OCI-LY3 (cell line): Measurements from ENCODE around the gene SIGLEC7.

Source experiments
- H2AFZ ChIP-seq: fragments of 200-600, 300-600 bp; shearing (Covaris generic); 2 replicates; pipeline ENCODE4 v1.6.0; 2014; ENCODE audit warnings: antibody characterized with exemption, low read depth, low read length
- H3K27ac ChIP-seq: fragments of 200-600, 300-600 bp; sonication (generic); 2 replicates; pipeline ENCODE4 v1.5.1; 2014; ENCODE audit warnings: mild to moderate bottlenecking, low read length, moderate library complexity, mixed read lengths
- H3K27me3 ChIP-seq: fragments of 200-600, 300-600 bp; sonication (generic); 2 replicates; pipeline ENCODE4 v1.6.1; 2014; ENCODE audit warnings: low read depth, low read length, mixed read lengths
- H3K36me3 ChIP-seq: fragments of 200-600, 300-600 bp; sonication (generic); replicated peaks from 2 replicates; pipeline ENCODE3; 2014; ENCODE audit warnings: low read depth, low read length, mixed read lengths
- H3K4me1 ChIP-seq: fragments of 300-600, 200-600 bp; sonication (generic); 2 replicates; pipeline ENCODE4 v1.6.1; 2014; ENCODE audit warnings: low read length, mixed read lengths
- H3K4me2 ChIP-seq: fragments of 200-600, 300-600 bp; sonication (generic); 2 replicates; pipeline ENCODE4 v1.6.1; 2014; ENCODE audit warnings: low read length, mixed read lengths
- H3K4me3 ChIP-seq: fragments of 300-600, 200-600 bp; sonication (generic); 2 replicates; pipeline ENCODE4 v1.5.1; 2014; ENCODE audit warnings: antibody characterized with exemption, mild to moderate bottlenecking, low read length, moderate library complexity
- H3K79me2 ChIP-seq: fragments of 300-600, 200-600 bp; shearing (Covaris generic); 2 replicates; pipeline ENCODE4 v1.6.1; 2014; ENCODE audit warnings: mild to moderate bottlenecking, low read length, mixed read lengths
- H3K9ac ChIP-seq: fragments of 300-600, 200-600 bp; shearing (Covaris generic); 2 replicates; pipeline ENCODE4 v1.6.0; 2014; ENCODE audit warnings: mild to moderate bottlenecking, low read length, moderate library complexity
- H3K9me3 ChIP-seq: fragments of 200-600, 300-600 bp; shearing (Covaris generic); 2 replicates; pipeline ENCODE4 v1.6.1; 2014; ENCODE audit warnings: low read length, mixed read lengths; ENCODE audit not compliant: insufficient read depth
- H4K20me1 ChIP-seq: fragments of 200-600, 300-600 bp; sonication (generic); 2 replicates; pipeline ENCODE4 v1.6.1; 2016; ENCODE audit warnings: low read length, mixed read lengths; ENCODE audit not compliant: insufficient read depth
- EZH2phosphoT487 ChIP-seq: fragments of 200-600 bp; shearing (Covaris generic); IDR thresholded peaks from 2 replicates; pipeline ENCODE4 v1.6.1; 2018; ENCODE audit warnings: antibody characterized with exemption, mixed run types, low read depth
- TF ChIP-seq, protein P1 (sequence below): fragments of 200-600, 300-600 bp; sonication (generic); IDR thresholded peaks from 2 replicates; pipeline ENCODE4 v1.5.1; 2014; ENCODE audit warnings: antibody characterized with exemption, low read length, low read depth

Gene SIGLEC7

DNA sequence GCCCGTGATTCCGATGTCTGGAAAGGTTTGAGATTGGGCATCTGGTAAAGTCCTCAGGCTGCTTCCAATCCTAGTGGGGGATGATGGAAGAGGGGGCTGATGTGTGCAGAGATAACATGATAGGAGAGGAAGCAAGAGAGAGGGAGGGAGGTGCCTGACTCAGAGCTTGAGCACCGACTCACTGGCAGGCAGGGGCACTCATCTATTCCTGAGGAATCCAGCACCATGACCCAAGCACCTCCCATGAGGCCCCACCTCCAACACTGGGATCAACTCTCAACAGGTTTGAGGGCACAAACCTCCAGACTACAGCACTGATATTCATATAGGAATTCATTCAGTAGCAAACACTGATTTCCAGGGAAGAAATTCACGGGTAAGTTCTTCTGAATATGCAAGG, 23.0 kb upstream of the SIGLEC7 start:
- Histone ChIP-seq H3K9me3 (no peaks in the 10 kb centered on the region), H3K36me3 (no peaks in the 10 kb centered on the region), H4K20me1 (no peaks in the 10 kb centered on the region), H3K27me3 (peaks cover 30% of the 10 kb centered on the region; the same call in 1 of the 2 replicates), H2AFZ (no peak overlapping the region), H3K9ac (no peak overlapping the region), H3K4me2 (no peak overlapping the region), H3K4me1 (no peaks in the 10 kb centered on the region), H3K4me3 (no peak overlapping the region), H3K27ac (no peak overlapping the region), H3K79me2 (no peaks in the 10 kb centered on the region)
- TF ChIP-seq EZH2phosphoT487 = no peak
- TF ChIP-seq, protein P1, sequence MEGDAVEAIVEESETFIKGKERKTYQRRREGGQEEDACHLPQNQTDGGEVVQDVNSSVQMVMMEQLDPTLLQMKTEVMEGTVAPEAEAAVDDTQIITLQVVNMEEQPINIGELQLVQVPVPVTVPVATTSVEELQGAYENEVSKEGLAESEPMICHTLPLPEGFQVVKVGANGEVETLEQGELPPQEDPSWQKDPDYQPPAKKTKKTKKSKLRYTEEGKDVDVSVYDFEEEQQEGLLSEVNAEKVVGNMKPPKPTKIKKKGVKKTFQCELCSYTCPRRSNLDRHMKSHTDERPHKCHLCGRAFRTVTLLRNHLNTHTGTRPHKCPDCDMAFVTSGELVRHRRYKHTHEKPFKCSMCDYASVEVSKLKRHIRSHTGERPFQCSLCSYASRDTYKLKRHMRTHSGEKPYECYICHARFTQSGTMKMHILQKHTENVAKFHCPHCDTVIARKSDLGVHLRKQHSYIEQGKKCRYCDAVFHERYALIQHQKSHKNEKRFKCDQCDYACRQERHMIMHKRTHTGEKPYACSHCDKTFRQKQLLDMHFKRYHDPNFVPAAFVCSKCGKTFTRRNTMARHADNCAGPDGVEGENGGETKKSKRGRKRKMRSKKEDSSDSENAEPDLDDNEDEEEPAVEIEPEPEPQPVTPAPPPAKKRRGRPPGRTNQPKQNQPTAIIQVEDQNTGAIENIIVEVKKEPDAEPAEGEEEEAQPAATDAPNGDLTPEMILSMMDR = no peak

DNA sequence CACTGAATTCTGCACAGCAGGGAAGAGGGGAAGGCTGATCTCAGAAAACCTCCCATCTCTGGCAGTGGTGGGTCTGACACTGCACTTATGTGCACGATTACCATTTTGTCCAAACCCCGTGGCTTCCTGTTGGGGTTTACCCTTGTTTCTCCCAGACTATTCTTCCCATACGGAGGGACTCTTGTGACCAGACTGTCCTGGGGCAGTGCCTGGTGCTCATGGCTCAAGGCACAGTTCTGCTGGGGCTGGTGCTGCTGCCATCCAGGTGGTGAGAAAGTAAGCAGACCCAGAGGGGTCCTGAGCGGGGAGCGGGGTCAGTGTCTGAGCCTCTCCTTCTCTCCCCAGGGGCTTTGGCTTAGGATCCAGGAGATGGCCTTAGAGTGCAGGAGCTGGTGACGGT, 22.5 kb upstream of the SIGLEC7 start:
- H3K4me3 ChIP-seq = no peak overlapping the region
- H3K36me3 ChIP-seq = no peaks in the 10 kb centered on the region
- no peaks in the 10 kb centered on the region for H3K4me1 ChIP-seq
- H3K79me2 ChIP-seq = no peaks in the 10 kb centered on the region
- H4K20me1 ChIP-seq = no peaks in the 10 kb centered on the region
- no peaks in the 10 kb centered on the region for H3K9me3 ChIP-seq
- no peak overlapping the region for H3K27ac ChIP-seq
- peaks cover 27% of the 10 kb centered on the region; the same call in 1 of the 2 replicates for H3K27me3 ChIP-seq
- H3K4me2 ChIP-seq = no peak overlapping the region
- no peak overlapping the region for H2AFZ ChIP-seq
- TF ChIP-seq EZH2phosphoT487 = no peak
- TF ChIP-seq, protein P1 = no peak
- H3K9ac ChIP-seq = no peak overlapping the region

DNA sequence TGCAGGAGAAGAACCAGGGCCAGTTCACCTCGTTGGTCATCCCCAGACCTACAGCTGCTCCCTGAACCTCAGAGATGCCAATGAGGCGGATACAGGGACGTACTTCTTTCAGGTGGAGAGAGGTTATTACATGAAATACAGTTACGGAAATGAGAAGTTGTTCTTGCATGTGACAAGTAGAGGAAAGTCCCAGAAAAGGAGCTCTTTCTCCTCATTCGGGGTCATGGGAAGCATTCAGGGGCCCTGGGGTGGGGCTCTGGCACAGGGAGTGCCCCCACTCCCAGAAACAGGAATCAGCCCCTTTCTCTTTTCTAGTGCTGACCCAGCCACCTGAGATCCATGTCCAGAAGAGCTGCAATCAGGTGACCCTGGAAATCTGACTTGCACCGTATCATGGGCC, 21.9 kb upstream of the SIGLEC7 start:
- Histone ChIP-seq H3K27ac (no peak overlapping the region), H3K27me3 (peaks cover 25% of the 10 kb centered on the region; the same call in 1 of the 2 replicates), H3K4me1 (no peaks in the 10 kb centered on the region), H3K9ac (no peak overlapping the region), H3K4me2 (no peak overlapping the region), H3K4me3 (no peak overlapping the region), H3K36me3 (no peaks in the 10 kb centered on the region), H4K20me1 (no peaks in the 10 kb centered on the region), H3K79me2 (no peaks in the 10 kb centered on the region), H2AFZ (no peak overlapping the region), H3K9me3 (no peaks in the 10 kb centered on the region)
- TF ChIP-seq, protein P1 = no peak
- no peak for TF ChIP-seq EZH2phosphoT487

DNA sequence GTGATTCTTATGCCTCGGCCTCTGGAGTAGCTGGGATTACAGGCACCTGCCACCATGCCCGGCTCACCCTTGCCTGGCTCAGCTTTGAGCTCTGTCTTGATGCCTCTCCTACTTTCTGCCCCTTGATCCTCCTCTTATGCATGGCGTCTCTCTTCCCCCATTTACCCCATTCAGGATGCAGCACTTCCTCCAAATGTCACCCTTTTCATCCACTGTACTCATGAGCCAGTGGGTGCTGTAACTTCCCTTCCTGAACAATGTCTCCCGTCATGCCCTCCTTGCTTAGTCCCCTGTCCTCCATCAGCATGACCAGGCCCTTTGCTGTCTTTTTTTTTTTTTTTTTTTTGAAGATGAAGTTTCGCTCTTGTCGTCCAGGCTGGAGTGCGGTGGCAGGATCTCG, 20.8 kb upstream of the SIGLEC7 start:
- H3K4me3 ChIP-seq = no peak overlapping the region
- H4K20me1 ChIP-seq = no peaks in the 10 kb centered on the region
- H3K9me3 ChIP-seq = no peaks in the 10 kb centered on the region
- H3K36me3 ChIP-seq = no peaks in the 10 kb centered on the region
- no peaks in the 10 kb centered on the region for H3K79me2 ChIP-seq
- TF ChIP-seq EZH2phosphoT487 = no peak
- TF ChIP-seq, protein P1 = no peak
- no peak overlapping the region for H3K27ac ChIP-seq
- no peak overlapping the region for H3K4me2 ChIP-seq
- H2AFZ ChIP-seq = no peak overlapping the region
- H3K27me3 ChIP-seq = peaks cover 19% of the 10 kb centered on the region; the same call in 1 of the 2 replicates
- H3K4me1 ChIP-seq = no peaks in the 10 kb centered on the region
- H3K9ac ChIP-seq = no peak overlapping the region
